HG03135 (cell line): Measurements from ENCODE around the gene CCDC71L.
"Not testable (repeated sequence)": the region's sequence is repeated elsewhere in the genome, so short reads cannot be mapped to it uniquely, and the experiment has no call there.

Experiments
- ATAC-seq: cut with Tn5 transposase; IDR thresholded peaks from one replicate; pipeline ENCODE4 v1.9.1; 2021; ENCODE audit warnings: mild to moderate bottlenecking, moderate library complexity; ENCODE audit not compliant: unreplicated experiment

The CCDC71L gene

DNA sequence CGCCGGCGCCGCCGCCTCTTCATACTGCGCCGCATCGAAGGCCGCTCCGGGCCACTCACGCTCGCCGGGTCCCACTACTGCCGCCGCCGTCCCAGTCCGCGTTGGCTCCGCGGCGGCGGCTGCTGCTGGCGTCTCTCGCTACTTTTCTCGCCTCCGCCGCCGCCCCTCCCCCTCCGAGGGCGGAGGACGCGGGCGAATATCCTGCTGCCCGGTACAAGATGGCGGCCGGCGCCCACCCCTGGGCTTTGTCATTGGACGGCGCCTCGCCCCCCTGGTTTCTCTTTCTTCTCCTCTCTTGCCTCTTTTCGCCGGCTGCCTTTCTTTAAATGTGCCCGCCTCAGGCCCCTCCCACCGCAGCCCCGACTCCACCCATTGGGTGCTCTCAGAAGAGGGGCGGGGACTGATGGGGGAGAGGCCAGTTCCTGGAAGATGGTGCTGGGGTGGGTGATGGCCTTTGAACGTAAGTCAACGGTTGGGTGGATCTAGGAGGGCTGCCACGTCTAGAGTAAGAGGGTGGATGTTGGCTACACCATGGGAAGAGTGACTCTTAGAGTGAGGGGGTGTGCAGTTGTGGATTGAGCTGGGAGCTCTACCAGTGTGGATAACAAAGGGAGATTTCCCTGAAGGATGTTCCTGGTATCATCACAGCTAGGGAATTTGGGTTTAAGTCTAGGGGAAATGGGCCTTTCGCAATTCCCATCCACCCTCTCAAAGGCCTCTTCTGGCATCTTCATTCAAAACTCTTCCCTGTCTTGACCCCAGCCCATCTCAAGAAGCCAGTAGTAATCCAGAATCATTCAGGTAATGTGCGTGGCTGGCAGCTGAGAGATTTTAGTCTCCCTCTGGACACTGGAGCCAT is at the start of gene CCDC71L:
CCDC71L (minus strand) TSS at position 297 of the 859 bp plus-strand sequence; CDS start at position 35, 262 bp downstream.
- peak; percentile 73 for ATAC-seq

DNA sequence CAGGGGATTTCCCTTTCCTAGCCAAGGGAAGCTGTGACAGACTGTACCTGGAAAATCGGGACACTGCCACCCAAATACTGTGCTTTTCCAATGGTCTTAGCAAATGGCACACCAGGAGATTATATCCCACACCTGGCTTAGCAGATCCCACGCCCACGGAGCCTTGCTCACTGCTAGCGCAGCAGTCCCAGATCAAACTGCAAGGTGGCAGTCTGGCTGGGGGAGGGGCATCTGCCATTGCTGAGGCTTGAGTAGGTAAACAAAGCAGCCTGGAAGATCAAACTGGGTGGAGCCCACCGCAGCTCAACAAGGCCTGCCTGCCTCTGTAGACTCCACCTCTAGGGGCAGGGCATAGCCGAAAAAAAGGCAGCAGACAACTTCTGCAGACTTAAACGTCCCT is 48.6 kb upstream of the CCDC71L start:
- ATAC-seq: not testable (repeated sequence)

DNA sequence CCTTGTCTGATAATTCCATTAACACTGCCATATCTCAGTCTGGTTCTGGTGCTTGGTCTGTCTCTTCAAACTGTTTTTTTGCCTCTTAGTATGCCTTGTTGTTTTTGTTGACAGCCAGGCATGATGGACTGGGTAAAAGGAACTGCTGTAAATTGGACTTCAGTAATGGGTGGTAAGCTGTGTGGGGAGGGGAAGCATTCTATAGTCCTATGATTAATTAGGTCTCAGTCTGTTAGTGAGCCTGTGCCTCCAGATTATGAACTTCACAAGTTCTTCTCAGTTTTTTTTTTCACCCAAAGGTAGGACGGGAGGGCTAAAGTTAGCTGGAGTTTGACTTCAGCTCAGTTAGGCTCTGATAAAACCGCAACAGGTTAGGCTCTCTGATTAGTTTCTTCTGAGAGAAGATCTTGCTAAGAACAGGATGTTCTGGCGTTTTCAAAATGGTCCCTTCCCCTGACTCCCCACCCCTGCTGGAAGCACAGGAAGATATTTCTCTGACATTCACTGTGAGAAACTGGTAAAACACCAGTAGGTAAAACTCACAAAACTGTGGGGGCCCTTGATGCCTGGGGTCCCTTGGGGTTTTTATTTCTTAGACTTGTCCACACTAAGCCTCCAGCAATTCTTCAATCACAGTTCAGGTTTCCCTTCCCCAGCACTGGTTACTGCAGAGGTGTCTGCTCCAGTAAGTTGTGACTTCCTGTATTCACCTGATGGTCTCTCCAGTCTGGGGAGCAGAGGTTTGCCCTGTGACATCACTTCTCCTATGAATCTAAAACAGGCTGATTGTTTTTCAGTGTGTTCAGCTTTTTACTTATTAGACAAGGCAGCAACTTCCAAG is 43.3 kb upstream of the CCDC71L start:
- ATAC-seq: no peak

DNA sequence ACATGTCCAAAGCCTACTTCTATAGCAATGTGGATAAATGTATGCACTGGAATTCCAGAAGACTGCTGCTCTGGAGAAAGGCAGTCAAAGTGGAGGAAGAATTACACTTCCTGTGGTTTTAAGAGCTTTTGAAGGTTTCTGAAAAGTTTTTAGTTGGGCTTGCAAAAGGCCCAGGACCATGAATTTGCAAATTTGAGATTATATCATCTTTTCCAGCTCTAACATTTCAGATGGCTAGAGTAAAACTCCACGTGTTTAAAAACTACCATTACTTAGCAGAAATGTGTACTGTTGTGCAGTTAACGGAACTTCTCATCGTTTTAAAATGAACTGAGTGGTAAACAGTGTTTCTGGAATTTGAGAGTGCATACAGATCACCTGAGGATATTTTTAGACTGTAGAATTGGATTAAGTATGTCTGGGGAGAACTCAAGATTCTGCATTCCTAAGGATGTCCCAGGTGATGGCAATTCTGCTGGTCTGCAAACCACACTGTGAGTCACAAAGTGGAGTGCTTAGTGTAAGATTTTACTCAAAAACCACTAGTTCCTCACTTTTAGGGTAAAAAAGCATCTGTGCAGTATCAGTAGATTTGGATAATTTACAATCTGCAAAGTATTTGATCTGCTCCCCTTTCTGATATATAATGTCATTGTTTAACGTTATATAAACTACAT is 32.9 kb upstream of the CCDC71L start:
- no peak for ATAC-seq

DNA sequence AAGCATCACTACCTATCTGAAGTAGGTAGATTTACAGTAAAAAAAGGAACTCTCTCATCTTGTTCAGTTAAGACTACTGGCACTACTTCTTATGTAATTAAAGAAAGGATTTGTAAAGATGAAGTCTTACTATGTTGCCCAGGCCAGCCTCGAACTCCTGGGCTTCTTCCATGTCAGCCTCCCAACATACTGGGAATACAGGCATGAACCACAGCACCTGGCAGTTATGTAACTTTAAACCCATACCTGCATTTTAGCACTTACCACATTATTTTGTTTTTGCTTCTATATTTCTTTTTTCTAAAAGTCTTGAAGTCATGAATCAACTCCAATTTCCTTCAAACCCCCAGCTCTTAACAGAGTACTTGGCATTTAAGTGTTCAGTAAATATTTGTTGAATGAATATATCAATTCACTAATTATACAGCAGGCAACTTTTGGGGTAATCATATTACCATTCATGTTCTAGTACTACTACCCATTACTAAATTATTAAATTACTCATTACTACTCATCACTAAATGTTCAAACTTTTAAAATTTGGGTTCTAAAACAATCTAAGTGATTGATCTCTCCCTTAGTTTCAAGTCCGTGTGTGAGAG is 31.6 kb upstream of the CCDC71L start:
- no peak for ATAC-seq

DNA sequence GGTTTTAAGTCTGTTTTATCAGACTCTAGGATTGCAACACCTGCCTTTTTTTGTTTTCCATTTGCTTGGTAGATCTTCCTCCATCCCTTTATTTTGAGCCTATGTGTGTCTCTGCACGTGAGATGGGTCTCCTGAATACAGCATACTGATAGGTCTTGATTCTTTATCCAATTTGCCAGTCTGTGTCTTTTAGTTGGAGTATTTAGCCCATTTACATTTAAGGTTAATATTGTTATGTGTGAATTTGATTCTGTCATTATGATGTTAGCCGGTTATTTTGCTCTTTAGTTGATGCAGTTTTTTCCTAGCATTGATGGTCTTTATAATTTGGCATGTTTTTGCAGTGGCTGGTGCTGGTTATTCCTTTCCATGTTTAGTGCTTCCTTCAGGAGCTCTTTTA is 27.2 kb upstream of the CCDC71L start:
- ATAC-seq: not testable (repeated sequence)

DNA sequence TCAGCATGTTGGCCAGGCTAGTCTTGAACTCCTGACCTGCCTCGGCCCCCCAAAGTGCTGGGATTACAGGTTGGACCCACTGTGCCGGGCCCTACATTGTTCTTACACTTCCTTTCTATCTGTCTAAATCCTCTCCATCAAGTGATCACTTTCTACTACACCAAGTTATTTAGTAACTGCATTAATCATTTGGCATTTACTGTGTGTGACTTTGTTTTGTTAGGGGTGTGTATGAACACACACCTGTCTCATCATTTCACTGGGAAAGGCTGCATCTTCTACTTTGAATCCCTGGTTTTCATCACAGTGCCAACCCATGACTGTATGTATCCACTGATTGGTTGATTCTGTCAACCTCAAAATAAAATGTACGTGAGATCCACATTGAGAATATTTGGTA is 23.0 kb upstream of the CCDC71L start:
- no peak for ATAC-seq

DNA sequence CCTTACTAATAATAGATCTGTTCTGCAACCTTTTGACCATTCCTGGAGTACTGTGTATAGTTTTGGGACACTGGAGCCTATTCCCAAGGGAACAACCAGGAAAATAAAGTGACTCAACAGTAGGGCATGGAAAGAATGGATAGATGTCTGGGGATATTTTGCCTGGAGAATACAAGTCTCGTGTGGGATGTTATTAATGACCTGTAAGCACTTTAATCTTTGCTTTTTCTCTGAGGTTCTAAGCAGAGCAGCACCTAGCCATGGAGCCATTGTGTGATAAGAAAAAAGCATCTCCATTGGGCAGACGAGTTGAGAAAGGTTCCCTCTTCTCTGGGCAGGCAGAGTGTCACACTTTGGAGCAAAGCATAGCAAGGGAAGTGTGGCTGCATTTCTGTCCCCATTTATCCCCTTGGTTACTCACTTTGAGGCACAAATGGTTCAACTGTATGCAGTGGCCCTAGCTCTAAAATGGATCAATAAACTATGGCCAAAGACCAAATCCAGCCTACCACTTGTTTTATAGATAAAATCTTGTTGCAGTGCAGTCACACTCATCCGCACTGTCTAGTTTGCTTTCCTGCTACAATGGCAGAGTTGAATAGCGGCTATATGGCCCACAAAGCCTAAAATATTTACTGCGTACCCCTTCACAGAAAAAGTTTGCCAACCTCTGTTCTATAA is 21.0 kb upstream of the CCDC71L start:
- ATAC-seq: no peak

DNA sequence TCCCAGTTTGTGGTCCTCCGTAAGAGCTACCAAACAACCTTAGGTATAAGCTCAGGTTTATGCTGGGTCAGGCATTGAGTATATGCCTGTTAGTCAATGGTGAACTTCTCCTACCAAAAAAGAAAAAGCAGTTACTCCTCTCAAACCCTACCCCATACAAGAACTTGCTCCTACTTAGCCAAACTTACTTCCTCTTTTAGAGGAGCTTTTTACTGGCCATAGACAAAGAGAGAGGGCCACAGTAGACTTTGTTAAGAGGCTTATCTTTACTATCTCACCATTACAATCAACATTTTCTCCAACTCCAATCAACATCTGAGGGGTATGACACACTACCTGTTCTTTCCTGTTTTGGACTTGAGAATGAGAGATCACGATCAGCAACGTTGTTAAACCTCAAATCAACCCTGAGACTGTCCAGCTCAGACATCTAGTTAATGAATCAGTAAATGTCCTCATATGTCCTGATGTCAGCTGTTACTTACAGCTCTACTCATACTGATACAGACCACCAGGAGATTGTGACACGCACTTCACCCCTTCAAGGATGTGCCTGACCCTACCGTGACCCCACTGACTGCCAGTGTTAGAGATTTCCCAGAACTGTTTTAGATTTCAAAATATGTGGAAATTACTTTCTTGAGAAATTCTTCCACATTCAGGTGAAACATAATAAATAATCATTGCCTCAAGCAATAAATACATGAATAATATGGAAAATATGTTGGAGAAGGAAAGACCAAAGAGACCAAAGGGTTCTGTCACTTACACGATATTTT is 18.4 kb upstream of the CCDC71L start:
- ATAC-seq: peak; percentile 87

DNA sequence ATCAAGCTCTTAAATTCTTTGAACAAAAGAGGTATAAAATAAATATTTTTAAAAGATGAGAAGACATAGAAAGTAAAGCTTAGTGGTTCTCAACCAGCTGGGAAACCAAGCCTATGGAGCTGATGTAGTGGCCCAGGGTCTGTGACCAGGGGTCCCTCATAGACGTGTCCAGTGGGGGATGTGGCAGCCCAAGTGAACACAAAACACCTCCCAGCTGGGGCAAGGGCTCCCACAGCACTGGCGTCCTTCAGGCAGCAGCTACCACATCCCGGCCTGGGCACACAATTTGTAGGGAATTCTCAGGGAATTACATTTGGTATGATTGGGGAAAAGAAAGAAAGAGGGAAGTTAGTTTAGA is 17.8 kb upstream of the CCDC71L start:
- ATAC-seq: no peak

DNA sequence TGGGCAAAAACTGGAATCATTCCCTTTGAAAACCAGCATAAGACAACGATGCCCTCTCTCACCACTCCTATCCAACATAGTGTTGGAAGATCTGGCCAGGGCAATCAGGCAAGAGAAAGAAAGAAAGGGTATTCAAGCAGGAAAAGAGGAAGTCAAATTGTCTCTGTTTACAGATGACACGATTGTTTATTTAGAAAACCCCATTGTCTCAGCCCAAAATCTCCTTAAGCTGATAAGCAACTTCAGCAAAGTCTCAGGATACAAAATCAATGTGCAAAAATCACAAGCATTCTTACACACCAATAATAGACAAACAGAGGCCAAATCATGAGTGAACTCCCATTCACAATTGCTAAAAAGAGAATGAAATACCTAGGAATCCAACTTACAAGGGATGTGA is 15.5 kb upstream of the CCDC71L start:
- ATAC-seq: not testable (repeated sequence)

DNA sequence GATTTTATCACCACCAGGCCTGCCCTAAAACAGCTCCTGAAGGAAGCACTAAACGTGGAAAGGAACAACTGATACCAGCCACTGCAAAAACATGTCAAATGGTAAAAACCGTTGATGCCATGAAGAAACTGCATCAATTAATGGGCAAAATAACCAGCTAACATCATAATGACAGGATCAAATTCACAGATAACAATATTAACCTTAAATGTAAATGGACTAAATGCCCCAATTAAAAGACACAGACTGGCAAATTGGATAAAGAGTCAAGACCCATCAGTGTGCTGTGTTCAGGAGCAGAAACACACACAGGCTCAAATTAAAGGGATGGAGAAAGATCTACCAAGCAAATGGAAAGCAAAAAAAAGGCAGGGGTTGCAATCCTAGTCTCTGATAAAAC is 12.7 kb upstream of the CCDC71L start:
- not testable (repeated sequence) for ATAC-seq

DNA sequence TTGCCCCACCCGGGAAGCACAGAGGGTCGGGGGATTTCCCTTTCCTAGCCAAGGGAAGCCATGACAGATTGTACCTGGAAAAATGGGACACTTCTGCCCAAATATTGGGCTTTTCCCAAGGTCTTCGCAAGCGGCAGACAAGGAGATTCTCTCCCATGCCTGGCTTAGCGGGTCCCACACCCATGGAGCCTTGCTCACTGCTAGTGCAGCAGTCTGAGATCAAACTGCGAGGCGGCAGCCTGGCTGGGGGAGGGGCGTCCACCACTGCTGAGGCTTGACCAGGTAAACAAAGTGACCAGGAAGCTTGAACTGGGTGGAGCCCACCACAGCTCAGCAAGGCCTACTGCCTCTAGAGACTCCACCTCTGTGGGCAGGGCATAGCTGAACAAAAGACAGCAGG is 11.0 kb upstream of the CCDC71L start:
- ATAC-seq: not testable (repeated sequence)

DNA sequence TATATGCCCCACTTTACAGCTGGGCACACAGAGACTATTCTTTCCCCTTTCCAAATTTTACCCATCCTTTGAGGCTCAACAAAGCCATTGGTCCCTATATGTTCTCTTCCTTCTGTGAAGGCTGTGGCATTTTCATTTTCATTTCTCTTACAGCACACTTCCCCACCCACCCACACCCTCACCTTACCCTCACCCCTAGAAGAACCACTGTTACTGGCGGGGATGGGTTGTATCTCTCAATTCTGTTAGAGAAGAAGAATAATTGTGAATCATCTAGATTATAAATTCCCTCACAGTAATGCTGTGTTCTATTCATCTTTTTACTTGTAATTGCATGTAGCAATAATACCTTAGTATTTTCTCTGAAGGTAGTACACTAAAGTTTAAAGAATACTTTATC is 10.2 kb upstream of the CCDC71L start:
- ATAC-seq: no peak

DNA sequence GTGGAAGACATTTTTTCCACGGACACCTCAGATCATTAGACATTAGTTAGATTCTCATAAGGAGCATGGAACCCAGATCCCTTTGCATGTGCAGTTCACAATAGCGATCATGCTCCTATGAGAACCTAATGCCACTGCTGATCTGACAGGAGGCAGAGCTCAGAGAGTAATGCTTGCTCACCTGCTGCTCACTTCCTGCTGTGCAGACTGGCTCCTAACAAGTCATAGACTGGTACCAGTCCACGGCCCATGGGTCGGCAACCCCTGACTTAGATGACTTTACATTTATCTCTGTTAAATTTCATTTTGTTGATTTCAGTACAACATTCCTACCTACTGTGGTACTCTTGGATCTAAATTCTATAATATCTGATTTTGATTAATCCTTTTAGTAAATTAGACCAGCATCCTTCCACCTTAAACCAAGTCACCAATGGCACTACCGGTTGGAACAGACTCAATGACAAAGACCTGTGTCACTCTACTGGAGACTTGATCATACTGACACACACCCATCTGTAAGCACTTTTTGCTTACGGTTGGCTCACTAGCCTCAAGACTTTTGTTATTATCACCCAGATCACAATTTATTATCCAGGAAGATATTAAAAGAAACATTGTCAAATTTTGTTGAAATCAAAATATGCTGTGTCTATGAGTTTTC is 8.0 kb upstream of the CCDC71L start:
- no peak for ATAC-seq

DNA sequence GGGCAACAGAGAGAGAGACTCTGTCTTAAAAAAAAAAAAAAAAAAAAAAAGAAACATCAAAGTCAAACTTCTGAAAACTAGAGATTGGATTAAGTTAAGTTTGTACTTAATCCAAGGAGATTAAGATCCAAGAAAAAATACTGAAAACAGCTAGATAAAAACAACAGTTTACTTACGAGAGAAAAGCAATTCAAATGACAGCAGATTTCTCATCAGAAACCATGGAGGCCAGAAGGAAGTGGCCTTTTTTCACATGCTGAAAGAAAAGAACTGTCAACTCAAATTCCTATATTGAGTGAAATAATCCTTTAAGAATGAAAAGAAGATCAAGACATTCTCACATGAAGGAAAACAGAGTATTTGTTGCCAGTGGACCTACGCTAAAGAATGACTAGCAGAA is 5.4 kb upstream of the CCDC71L start:
- no peak for ATAC-seq

DNA sequence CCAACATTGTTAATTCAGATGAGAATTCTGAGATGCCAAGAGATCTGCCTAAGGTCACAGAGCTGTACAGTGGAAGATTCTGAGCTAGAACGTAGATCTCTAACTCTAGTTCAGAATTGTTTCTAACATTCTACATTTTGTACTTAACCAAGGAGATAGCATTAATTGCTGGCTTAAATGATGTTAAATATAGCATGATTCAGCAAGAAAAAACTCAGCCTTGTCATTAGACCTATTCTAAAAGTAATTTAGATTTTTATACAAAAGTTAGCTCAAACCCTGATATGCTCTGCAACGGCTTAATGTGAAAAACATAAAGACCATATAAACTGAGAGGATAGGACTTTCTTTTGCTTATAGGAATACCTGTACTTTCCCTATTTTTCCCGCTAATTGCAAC is 3.4 kb upstream of the CCDC71L start:
- no peak for ATAC-seq

DNA sequence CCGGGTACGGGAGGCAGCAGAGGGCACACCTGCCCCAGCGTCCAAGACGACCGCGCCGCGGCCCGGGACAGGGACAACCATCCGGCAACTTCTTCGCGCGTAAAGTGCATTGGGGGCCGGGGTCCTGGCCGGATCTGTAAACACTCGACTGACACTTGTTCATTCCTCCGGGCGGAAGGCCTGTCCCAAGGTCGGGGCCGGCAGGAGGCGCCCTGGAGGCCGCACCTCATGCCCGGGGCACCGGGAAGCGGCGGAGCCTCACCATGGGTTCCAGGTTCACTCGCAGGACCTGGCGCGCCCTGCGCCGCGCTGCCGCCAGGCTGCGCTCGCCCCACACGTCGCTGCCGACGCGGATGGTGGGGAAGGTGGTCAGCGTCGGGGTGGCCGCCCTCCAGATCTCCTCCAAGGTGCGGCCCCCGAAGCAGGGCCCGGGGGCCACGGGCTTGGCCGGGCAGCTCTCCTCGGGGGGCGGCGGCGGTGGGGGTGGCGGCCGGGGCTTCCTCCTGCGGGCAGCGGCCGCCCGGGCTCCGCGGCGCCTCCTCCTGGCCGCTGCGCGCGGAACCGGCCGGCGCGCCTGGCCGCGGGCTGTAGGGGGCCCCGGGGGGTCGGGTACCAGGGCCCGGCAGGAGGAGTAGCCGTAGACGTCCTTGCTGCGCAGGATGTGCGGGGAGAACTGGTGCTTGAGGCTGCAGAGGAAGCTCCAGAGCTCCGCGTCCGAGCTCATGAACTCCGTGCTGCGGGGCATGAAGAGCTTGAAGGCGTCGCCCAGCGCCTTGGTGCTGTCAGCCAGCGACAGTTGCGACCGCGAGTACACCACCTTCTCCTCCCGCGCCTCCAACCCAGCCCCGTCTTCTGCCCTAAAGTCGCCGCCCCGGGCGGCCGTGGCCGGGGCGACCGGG is 746 bp downstream of the CCDC71L start:
- ATAC-seq: peak; percentile 59
